ENCODE data around the gene INPP5K.

The INPP5K gene

DNA sequence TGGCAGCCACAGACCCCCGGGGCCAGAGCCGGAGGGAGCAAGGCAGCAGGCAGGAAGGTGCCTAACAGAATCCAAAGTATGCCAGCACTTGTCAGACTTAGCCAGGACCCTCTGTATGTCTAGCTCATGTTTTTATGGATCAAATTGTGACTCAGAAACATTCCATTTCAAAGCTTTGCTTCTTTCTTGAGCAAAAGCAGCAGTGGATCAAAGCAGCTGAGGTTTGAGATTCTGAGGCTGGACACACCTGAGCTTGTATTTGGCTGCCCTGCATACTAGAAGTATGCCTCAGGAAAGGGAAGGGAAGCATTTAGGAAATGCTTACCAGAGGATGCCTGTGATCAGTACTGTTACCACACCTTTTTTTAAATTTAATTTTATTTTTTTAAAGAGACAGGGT, 18.2 kb downstream of the INPP5K start:
- no peak for TF ChIP-seq CTCF (conservative IDR thresholded peaks at IDR 0.05)
- no peak overlapping the region for H3K27ac ChIP-seq

- no peak overlapping the region for H3K27ac ChIP-seq
- no peak for TF ChIP-seq CTCF (conservative IDR thresholded peaks at IDR 0.05)
Measured at GRCh38 chr17:1497831-1498230, 18.6 kb downstream of the INPP5K start.

- no peak overlapping the region for H3K27ac ChIP-seq
- TF ChIP-seq CTCF (conservative IDR thresholded peaks at IDR 0.05) = no peak
Measured at GRCh38 chr17:1496869-1497268, 19.5 kb downstream of the INPP5K start.

GRCh38 chr17:1495265-1495989, 21.0 kb downstream of the INPP5K start:
- H3K27ac ChIP-seq = no peak overlapping the region
- no peak for TF ChIP-seq CTCF (conservative IDR thresholded peaks at IDR 0.05)

DNA sequence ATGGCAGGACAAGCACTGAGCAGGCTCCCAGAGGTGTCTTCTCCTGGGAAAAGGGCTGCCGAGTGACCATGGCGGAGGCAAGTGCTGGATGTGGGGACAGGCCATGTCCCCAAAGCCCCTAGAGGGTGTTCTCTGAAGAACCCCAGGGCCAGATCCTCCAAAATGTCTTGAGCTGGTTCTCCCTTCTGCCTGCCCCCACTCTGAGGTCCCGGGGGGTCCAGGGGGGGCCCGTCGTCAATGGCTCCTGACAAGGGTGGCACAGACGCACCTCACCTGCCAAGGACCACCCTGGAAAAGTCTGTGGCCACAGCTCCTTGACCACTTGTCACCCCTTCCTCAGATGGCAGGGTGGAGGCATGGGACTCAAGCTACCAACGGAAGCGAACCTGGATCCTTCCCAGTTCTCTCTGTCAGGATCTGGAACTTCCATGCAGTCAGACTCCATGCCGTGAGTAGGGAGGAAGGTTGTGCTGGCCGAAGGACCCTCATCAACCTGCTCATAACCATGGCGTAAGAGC, 21.6 kb downstream of the INPP5K start:
- no peak overlapping the region for H3K27ac ChIP-seq
- TF ChIP-seq CTCF (conservative IDR thresholded peaks at IDR 0.05) = no peak

DNA sequence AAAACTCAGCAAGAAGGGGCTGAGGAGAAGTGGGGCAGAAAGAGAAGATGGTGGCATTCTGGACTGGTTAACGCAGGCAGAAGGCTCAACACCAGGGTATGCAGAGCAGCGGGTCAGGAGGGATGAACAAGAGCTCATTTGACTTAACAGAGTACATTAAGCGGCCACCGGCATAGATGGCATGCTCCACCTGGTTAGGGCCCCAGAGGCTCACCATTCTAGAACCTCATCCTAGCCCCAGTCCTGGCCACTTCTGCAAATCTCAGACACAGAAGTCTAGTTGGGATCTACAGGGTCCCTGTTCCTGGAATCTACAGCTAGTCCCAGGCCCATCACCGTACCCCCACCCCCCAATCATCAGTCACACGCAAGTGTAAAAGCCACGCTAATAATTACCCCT, 22.2 kb downstream of the INPP5K start:
- no peak overlapping the region for H3K27ac ChIP-seq
- TF ChIP-seq CTCF (conservative IDR thresholded peaks at IDR 0.05) = no peak

DNA sequence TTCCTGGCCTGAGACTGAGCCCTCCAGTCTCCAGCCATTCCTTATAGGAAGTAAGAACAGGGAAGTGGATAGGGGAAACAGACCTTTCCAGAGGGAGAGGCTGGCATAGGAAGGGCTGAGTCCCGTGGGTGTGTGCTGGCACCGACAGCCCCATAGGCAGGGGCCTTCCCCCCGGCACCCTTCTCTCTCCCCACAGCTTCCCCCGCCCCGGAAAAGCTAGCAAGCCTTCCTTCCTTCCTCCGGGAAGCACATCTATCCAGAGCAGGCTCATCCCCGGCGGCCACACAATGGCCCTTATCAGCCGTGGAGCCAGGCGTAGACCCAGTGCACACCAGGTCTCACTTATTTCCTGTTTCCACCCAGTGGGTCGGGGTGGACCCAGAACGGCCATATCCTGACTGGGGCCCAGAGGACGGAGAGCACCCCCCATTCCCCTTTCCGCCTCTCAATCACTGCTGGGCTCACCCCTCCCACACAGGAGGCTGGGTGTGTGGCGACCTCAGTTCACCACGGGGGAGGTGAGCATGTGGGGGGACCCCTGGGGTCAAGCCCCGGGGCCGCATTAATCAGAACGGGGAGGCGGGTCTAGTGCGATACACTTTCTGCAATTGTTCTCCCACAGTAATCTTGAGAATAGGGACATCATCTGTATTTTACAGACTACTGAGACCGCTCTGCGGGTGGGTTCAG, 23.0 kb downstream of the INPP5K start:
- peak overlapping the region; percentile 94 for H3K27ac ChIP-seq
- no peak for TF ChIP-seq CTCF (conservative IDR thresholded peaks at IDR 0.05)

Data from VCaP (cell line).